GM12878 (cell line): ENCODE data around the gene ADGRV1. TPM values are rescaled to one million over a fixed set of nuclear protein-coding genes. Genes with fewer than 3 reads are reported as not detected.

Experiments used
- ATAC-seq: fragments of 200-7000 bp; cut with Tn5 transposase; 3 replicates; pipeline ENCODE4 v1.9.1; 2020; ENCODE audit warnings: mild to moderate bottlenecking, moderate library complexity
- BruUV-seq: library from RNA; stranded (reverse); fragments of 400-500 nt; replicated peaks from 2 replicates; lab custom pipeline; 2021; lab: Mats Ljungman, UMichigan
- CTCF ChIA-PET: fragments of 300-600 bp; sonication (Branson Sonifier 250); formaldehyde crosslinking; extraction: SDS; loops from one replicate; lab custom pipeline; 2021; ENCODE audit warnings: inconsistent platforms; lab: Yijun Ruan, JAX
- POLR2A ChIA-PET: fragments of 350-600 bp; formaldehyde crosslinking; extraction: SDS; loops from one replicate; lab custom pipeline; 2021; ENCODE audit warnings: inconsistent platforms; lab: Charles Lee
- RAD21 ChIA-PET: fragments of 300-600 bp; sonication (Branson Sonifier 250); formaldehyde crosslinking; loops from one replicate; lab custom pipeline; 2023; ENCODE audit warnings: antibody characterized with exemption; ENCODE audit not compliant: unreplicated experiment; lab: Charles Lee
- SMC1A ChIA-PET: fragments of 300-600 bp; sonication (Branson Sonifier 250); formaldehyde crosslinking; loops from one replicate; lab custom pipeline; 2023; ENCODE audit not compliant: unreplicated experiment, uncharacterized antibody; lab: Charles Lee
- DNase-seq: peaks from one replicate; pipeline ENCODE4 v3.0.0-alpha.2; 2011; ENCODE audit warnings: low read depth, low spot score
- FAIRE-seq: peaks from 3 replicates; lab custom pipeline; 2011; peaks lifted over from hg19 to GRCh38; lab: Jason Lieb, UNC
- H2AFZ ChIP-seq: 2 replicates; pipeline ENCODE4 v1.6.0; 2011; ENCODE audit warnings: low read depth, low read length, control low read depth; ENCODE audit not compliant: control insufficient read depth
- H3K27ac ChIP-seq: 2 replicates; pipeline ENCODE4 v1.5.1; 2011; ENCODE audit warnings: control low read depth; ENCODE audit not compliant: control insufficient read depth, insufficient read depth
- H3K27me3 ChIP-seq, 2 experiments: replicated peaks in 1 of 2; 2 replicates each; pipeline versions ENCODE4 v1.6.0 to v1.6.1; 2011; ENCODE audit warnings: low read length in 1 of 2; ENCODE audit not compliant: control insufficient read depth in 2 of 2, insufficient read depth in 2 of 2
- H3K36me3 ChIP-seq, 2 experiments: 2 replicates each; pipeline ENCODE4 v1.5.1; 2011; ENCODE audit warnings: low read length in 1 of 2; ENCODE audit not compliant: control insufficient read depth in 2 of 2, insufficient read depth in 2 of 2
- H3K4me1 ChIP-seq: 2 replicates; pipeline ENCODE4 v1.6.1; 2011; ENCODE audit warnings: mild to moderate bottlenecking, low read length, moderate library complexity, mixed read lengths; ENCODE audit not compliant: control insufficient read depth, insufficient read depth
- H3K4me2 ChIP-seq: 2 replicates; pipeline ENCODE4 v1.6.0; 2011; ENCODE audit warnings: control low read depth; ENCODE audit not compliant: control insufficient read depth, insufficient read depth
- H3K4me3 ChIP-seq: fragments of 200-600 bp; sonication (generic); 2 replicates; pipeline ENCODE4 v1.5.1; 2016
- H3K79me2 ChIP-seq: 2 replicates; pipeline ENCODE4 v1.6.0; 2011; ENCODE audit warnings: low read length; ENCODE audit not compliant: control insufficient read depth, insufficient read depth
- H3K9ac ChIP-seq: 2 replicates; pipeline ENCODE4 v1.8.0; 2011; ENCODE audit warnings: low read length, control low read depth, mixed read lengths; ENCODE audit not compliant: control insufficient read depth, insufficient read depth
- H3K9me3 ChIP-seq: replicated peaks from 3 replicates; pipeline ENCODE4 v1.5.1; 2011; ENCODE audit warnings: mild to moderate bottlenecking, low read length; ENCODE audit not compliant: control insufficient read depth, insufficient read depth
- H4K20me1 ChIP-seq: 2 replicates; pipeline ENCODE4 v1.6.0; 2011; ENCODE audit not compliant: control insufficient read depth, insufficient read depth
- CREM ChIP-seq: IDR thresholded peaks from 2 replicates; pipeline ENCODE4 v1.6.1; 2014; ENCODE audit warnings: antibody characterized with exemption, low read depth
- CTCF ChIP-seq, 3 experiments: IDR thresholded peaks in 2 of 3; conservative IDR thresholded peaks in 1 of 3; 2 replicates each; pipeline ENCODE4 v1.5.1; 2011; ENCODE audit warnings: low read depth in 3 of 3, low read length in 3 of 3, mild to moderate bottlenecking in 3 of 3, control low read depth in 2 of 3, moderate library complexity in 2 of 3, inconsistent platforms in 1 of 3, mixed read lengths in 1 of 3; ENCODE audit not compliant: control insufficient read depth in 2 of 3, insufficient read depth in 1 of 3; ENCODE audit errors: extremely low read depth in 1 of 3
- E2F8 ChIP-seq: fragments of 450-650 bp; IDR thresholded peaks from 2 replicates; pipeline ENCODE4 v1.6.1; 2018; ENCODE audit warnings: mild to moderate bottlenecking, low read depth, moderate library complexity; ENCODE audit not compliant: partially characterized antibody
- E4F1 ChIP-seq: fragments of 450-650 bp; IDR thresholded peaks from 2 replicates; pipeline ENCODE4 v1.6.1; 2018; ENCODE audit warnings: borderline replicate concordance, mild to moderate bottlenecking; ENCODE audit not compliant: partially characterized antibody
- FOXK2 ChIP-seq: fragments of 450-650 bp; IDR thresholded peaks from 2 replicates; pipeline ENCODE4 v1.6.1; 2017; ENCODE audit warnings: mild to moderate bottlenecking, moderate library complexity
- MYB ChIP-seq: fragments of 150-350 bp; IDR thresholded peaks from 2 replicates; pipeline ENCODE4 v1.6.1; 2014; ENCODE audit warnings: mild to moderate bottlenecking, low read depth, low read length, borderline replicate concordance
- MYC ChIP-seq: IDR thresholded peaks from 2 replicates; pipeline ENCODE4 v1.6.1; 2011; ENCODE audit warnings: mild to moderate bottlenecking, low read length, moderate library complexity, inconsistent platforms; ENCODE audit not compliant: insufficient read depth, insufficient replicate concordance, insufficient read length, severe bottlenecking
- NFIC ChIP-seq: IDR thresholded peaks from 2 replicates; pipeline ENCODE4 v1.6.1; 2012; ENCODE audit warnings: low read depth, mild to moderate bottlenecking, inconsistent platforms, low read length, moderate library complexity
- PAX8 ChIP-seq: fragments of 450-650 bp; IDR thresholded peaks from 2 replicates; pipeline ENCODE4 v1.6.1; 2017; ENCODE audit warnings: mild to moderate bottlenecking, moderate library complexity
- SKIL ChIP-seq: fragments of 450-650 bp; IDR thresholded peaks from 2 replicates; pipeline ENCODE4 v1.6.1; 2017; ENCODE audit warnings: mild to moderate bottlenecking, low read depth, inconsistent platforms; ENCODE audit not compliant: poor library complexity, severe bottlenecking
- YY1 ChIP-seq: IDR thresholded peaks from 2 replicates; pipeline ENCODE4 v1.6.1; 2011; ENCODE audit warnings: low read depth, mild to moderate bottlenecking, low read length
- ZBED1 ChIP-seq: IDR thresholded peaks from 2 replicates; pipeline ENCODE4 v1.6.1; 2016; ENCODE audit warnings: borderline replicate concordance
- ZNF207 ChIP-seq: fragments of 450-650 bp; IDR thresholded peaks from 2 replicates; pipeline ENCODE4 v1.6.1; 2014; ENCODE audit warnings: antibody characterized with exemption, mild to moderate bottlenecking, borderline replicate concordance
- WGBS: methylation state at CpG from one replicate; pipeline ENCODE4 v1.1.6; 2016; ENCODE audit warnings: low lambda C conversion rate; ENCODE audit not compliant: insufficient replicate concordance, insufficient coverage; ENCODE audit errors: missing lambda C conversion rate; 5-methylcytosine and 5-hydroxymethylcytosine counted together
- in situ Hi-C: fragments of 300-500 bp; cut with MboI; formaldehyde crosslinking; loops from 9 replicates; pipeline ENCODE4 v1.14.3; 2018; ENCODE audit warnings: mixed read lengths
- intact Hi-C: fragments of 100-400 bp; cut with micrococcal nuclease; formaldehyde crosslinking; loops from one replicate; pipeline ENCODE4 v1.14.2; 2022; ENCODE audit not compliant: unreplicated experiment
- polyA plus RNA-seq, 11 experiments: library from polyadenylated mRNA; depleted of rRNA in 4 of 11; unstranded in 6 of 11; stranded (reverse) in 5 of 11; fragments of >200 nt; fragmentation: Nextera tagmentation in 4 of 11; fragmentation: Illumina TruSeq in 1 of 11; extraction: Ambion mirVana in 4 of 11; extraction: Trizol in 1 of 11; gene quantifications; 1 replicate in 1 of 11; 2 replicates in 10 of 11; pipeline versions ENCODE4 v1.2.1 to v1.2.3, GENCODE V29; 2011 to 2016; ENCODE audit warnings: inconsistent platforms in 2 of 11, missing spikeins in 2 of 11, low read depth in 1 of 11
- total RNA-seq, 4 experiments: library from RNA; depleted of rRNA in 3 of 4; stranded (reverse); fragments of >200 nt in 3 of 4; fragmentation: Illumina TruSeq in 1 of 4; extraction: Trizol in 1 of 4; gene quantifications; 2 replicates each; pipeline versions ENCODE4 v1.2.1 to v1.2.3, GENCODE V29; 2013 to 2021

The ADGRV1 gene
- total and polyA plus RNA-seq, 10 of the 15 experiments (the other 5 are each of a cell fraction or from before 2014, with no cell fraction given) = 0.04 to 8.1 (median 0.16) TPM; not detected in 1

GRCh38 chr5:90967443-90967842 lies 408.8 kb downstream of the ADGRV1 start:
- RAD21 ChIA-PET = interaction anchor here (0.8 kb wide), 1 partner anchor 56 kb away, joined by 3 read pairs; no protein-coding TSS in a partner anchor
- POLR2A ChIA-PET = no interaction called here
- no peaks in the 10 kb centered on the region for H3K9me3 ChIP-seq
- FAIRE-seq (no peak), DNase-seq (no peak), ATAC-seq (no peak)
- H3K79me2 ChIP-seq = no peaks in the 10 kb centered on the region
- no peak overlapping the region for H3K4me2 ChIP-seq
- no peaks in the 10 kb centered on the region for H4K20me1 ChIP-seq
- intact Hi-C loops (no loop called here), in situ Hi-C loops (no loop called here)
- SMC1A ChIA-PET = interaction anchor here (0.7 to 1.0 kb wide), 5 partner anchors 14 to 35 kb away, joined by 3 to 4 read pairs (median 3); no protein-coding TSS in a partner anchor
- H3K9ac ChIP-seq = no peak overlapping the region
- CTCF ChIA-PET = no interaction called here
- H3K36me3 ChIP-seq = no peaks in the 10 kb centered on the region
- no peak overlapping the region for H3K4me3 ChIP-seq
- no TSS peak for BruUV-seq
- no peak overlapping the region for H2AFZ ChIP-seq
- no peaks in the 10 kb centered on the region for H3K4me1 ChIP-seq
- no peaks in the 10 kb centered on the region for H3K27me3 ChIP-seq
- H3K27ac ChIP-seq = no peak overlapping the region
- WGBS = 14% methylated on average over 2 of the region's 2 CpGs
- TF ChIP-seq CREM (no peak), E2F8 (no peak), YY1 (no peak), SKIL (no peak), ZBED1 (no peak), FOXK2 (no peak), ZNF207 (no peak), NFIC (no peak), E4F1 (no peak), PAX8 (no peak), MYB (no peak), CTCF (IDR thresholded peaks at IDR 0.05 in 2 of 3, conservative IDR thresholded peaks at IDR 0.05 in 1 of 3; ENCODE audit: control insufficient read depth in 2 of 3, extremely low read depth in 1 of 3, insufficient read depth in 1 of 3, low read depth in 3 of 3, low read length in 3 of 3) (no peak), MYC (no peak)
